Suppressor macrophage (primary cell): ENCODE results near the gene PLXNA4.

Experiments used
- DNase-seq, 4 experiments: peaks; one replicate each; pipeline ENCODE4 v3.0.0-alpha.2; 2020 to 2022

PLXNA4 gene

GRCh38 chr7:132225216-132226030, 350.8 kb downstream of the PLXNA4 start:
- no peak for DNase-seq

DNA sequence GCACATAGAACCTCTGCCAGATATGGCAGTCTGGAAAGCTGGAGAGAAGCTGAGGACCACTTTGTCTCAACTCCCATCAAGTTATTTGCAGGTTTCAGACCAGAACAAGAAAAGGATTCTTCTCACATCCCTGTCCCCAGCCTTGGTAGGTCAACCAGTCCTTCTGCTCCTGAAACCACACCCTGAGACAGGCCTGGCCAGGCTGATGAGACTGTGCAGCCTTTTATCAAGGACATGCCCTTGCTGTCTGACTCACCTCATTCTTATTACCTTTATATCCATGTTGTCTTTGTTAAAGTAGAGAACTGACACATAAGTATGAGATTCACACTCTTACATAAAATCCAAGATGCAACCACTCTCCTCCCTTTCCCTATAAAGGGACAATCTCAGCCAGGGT, 354.9 kb downstream of the PLXNA4 start:
- DNase-seq, result no peak

- DNase-seq, result no peak
Measured at GRCh38 chr7:132220060-132220459, 356.2 kb downstream of the PLXNA4 start.

- no peak for DNase-seq
Measured at GRCh38 chr7:132218876-132219275, 357.4 kb downstream of the PLXNA4 start.

DNA sequence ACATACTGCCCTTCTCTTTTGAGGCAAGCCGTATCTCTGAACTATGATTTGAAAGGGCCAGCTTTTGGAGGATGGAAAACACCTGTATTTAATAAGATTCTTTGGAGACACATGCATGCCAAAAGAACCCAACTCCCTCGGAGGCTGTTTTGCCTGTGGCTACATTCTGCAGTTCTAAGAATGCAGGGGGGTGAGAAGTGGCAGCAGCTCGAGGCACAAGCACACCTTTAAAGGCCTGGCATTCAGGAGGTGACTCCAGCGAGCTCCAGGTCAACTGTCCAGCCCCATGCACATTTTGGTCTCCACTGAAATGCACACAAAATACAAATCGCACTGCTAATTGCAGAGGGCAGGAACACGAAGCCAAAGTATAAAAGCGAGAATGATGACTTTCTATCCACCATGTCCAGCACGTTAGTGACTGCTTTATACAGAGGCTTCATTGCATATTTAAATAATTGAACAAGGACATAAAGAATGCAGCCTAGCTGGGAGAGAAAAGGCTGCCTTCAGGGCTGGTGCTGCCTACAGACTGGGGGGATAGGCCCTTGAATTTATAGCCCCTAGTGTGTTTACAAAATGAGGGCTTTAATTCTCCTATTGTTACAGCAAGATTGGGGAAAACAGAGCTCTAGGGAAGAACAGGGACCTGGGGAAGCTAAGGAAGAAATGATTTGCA, 359.3 kb downstream of the PLXNA4 start:
- no peak for DNase-seq

DNA sequence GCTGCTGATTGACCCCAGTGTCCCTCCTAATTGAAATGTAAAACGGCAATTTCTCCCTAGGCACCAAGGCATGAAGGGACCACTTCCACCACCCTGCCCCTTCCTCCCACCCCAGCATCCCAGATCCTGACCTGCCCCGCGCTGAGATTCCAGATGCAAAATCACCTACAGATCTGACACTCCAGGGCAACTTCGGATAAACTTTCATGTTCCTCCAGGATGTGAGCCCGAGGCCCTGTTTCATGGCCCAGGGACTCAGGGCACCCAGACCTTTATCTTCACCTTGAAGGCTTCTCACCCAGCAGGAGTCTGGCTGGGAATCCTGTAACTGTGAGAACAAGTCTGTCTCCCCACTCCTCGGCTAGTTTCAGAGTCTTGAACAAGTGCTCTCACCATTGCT, 361.8 kb downstream of the PLXNA4 start:
- DNase-seq, result no peak

DNA sequence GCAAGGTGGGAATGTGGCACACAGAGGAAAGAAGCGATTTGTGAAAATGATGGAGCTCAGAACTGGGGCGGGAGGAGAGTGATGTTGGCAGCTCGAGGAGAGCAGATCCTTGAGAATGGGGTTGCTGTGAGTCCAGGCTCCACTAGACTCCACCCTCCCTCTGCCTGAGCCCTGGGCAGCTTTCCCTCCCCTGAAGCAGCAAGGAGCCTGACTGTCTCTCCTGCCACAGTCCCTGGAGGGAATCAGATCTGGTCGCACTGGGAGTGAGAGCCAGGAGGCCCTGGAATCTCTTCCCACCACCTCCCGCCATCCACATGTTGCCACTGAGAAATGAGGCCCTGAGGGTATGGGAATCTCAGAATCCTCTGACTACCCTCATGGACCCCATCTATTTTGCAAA, 362.7 kb downstream of the PLXNA4 start:
- DNase-seq, result no peak

- no peak for DNase-seq
Measured at GRCh38 chr7:132211971-132212370, 364.3 kb downstream of the PLXNA4 start.

DNA sequence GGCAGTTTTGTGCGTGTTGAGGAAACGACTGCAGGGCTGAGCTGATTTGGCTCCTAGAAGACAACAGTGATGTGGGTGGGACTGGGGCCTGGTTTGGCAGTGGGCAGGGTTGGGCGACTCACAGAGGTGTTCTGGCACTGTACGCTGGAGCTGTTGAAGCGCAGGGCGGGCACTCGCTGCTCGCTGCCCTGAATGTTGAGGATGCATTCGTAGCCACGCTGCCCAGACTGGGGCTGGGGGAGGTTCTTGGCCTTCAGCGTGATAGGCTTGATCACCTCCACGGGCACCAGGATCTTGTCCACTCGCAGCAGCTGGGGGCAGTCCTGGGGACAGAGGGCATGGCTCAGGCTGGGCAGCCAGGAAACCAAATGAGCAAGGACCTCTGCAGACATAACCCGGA, 365.4 kb downstream of the PLXNA4 start:
- DNase-seq, result no peak

GRCh38 chr7:132207782-132208181, 368.5 kb downstream of the PLXNA4 start:
- DNase-seq, result no peak

- no peak for DNase-seq
Measured at GRCh38 chr7:132207211-132207610, 369.1 kb downstream of the PLXNA4 start.

DNA sequence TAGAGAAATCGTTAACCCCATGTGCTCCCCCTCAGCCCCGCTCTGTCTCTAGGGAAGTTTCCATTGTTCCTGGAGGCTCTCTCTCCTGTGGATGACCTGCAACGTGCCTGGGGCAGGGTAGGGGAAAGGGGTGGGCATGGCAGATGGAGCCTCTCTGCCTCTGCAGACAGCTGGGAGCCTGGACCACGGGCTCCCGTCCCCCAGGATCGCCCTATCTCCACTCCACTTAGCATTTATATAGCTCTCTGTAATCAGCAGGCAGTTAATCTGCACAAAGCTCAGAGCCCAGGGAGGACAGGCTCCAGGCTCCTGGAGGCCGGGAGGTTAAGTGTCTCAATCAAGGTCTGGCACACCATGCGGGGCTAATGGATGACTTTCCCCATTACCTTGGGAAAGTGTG, 369.7 kb downstream of the PLXNA4 start:
- DNase-seq, result no peak

GRCh38 chr7:132205509-132205908, 370.8 kb downstream of the PLXNA4 start:
- DNase-seq, result no peak

DNA sequence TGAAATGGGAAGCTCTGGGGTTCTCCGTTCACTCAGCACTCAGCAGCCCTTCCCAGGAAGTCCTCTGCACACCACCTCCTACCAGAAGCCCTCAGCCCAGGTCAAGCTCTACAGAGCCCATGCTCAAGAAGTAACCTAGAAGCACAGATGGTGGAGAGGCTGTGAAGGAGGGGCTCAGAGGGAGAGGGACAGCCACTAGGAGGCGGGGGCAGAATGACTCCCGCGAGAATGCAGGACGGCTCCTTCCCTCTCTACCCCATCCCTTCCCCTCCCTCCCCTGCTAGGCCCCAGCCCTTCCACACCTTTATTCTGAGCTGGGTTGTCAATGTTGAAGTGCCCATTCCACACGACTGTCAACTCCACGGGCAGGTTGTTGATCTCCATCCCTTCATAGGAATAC, 373.2 kb downstream of the PLXNA4 start:
- no peak for DNase-seq

- no peak for DNase-seq
Measured at GRCh38 chr7:132202541-132202940, 373.7 kb downstream of the PLXNA4 start.

DNA sequence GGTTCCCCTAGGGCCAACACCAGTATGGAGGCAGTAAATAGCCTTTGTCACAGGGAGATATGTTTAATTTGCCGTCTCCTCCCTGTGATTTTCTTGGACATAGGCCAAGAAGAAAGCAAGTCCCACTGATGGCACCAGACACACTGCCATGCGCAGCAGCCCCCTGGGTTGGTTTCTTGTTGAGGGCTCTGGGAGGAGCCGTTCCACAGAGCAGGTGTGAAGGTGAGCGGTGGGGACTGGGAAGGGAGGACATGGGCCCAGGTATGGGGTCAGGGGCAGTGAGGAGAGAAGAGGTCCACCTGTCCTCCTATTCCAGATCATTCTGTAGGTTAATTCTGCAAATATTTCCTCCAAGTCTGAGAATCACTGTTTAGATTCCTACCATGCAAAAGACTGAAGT, 376.1 kb downstream of the PLXNA4 start:
- DNase-seq, result no peak

- no peak for DNase-seq
Measured at GRCh38 chr7:132199626-132200025, 376.6 kb downstream of the PLXNA4 start.

GRCh38 chr7:132197772-132198171, 378.5 kb downstream of the PLXNA4 start:
- DNase-seq, result no peak

DNA sequence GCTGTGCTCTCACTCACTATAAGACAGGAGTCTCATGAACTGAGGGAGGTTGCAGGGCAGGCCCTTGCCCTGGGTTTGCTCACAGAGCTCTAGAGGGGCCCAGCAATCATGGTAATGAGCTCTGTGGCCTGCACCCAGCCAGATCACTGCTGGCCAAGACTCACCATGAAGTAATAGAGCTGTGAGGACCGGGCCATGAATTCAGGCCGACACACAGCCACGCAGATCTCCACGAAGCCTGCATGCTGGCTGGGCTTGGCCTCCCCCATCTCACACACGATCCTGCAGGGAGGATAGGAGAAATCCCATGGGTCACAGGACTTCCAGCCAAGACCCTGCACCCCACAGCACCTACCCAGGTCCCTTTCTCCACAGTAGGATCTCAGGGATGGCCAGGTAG, 382.4 kb downstream of the PLXNA4 start:
- DNase-seq, result no peak

GRCh38 chr7:132192809-132193208, 383.5 kb downstream of the PLXNA4 start:
- DNase-seq, result no peak

DNA sequence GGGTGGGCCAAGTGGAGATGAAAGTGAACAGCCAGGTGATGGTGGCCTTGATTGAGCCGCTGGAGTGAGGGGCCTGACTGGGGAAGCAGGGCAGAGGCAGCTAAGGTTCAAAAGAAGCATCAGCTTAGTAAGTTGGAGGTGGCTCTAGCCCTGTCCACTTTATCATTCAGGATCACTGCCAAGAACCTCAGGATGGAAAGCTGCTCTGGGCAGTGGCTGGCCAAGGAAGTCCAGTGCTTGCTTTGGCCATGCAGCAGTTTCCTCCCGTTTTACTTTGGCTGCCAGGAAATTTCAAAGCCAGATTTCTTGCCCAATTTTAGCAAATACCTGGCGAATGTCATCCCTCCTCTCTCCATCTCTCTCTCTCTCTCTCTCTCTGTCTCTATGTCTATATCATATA, 384.9 kb downstream of the PLXNA4 start:
- DNase-seq, result no peak

GRCh38 chr7:132190683-132191082, 385.6 kb downstream of the PLXNA4 start:
- DNase-seq, result no peak

GRCh38 chr7:132189881-132190280, 386.4 kb downstream of the PLXNA4 start:
- DNase-seq, result no peak
